HG02798 (cell line): ENCODE measurements around the gene CNTNAP5.

Source experiments
- ATAC-seq: cut with Tn5 transposase; IDR thresholded peaks from one replicate; pipeline ENCODE4 v1.9.1; 2021; ENCODE audit warnings: mild to moderate bottlenecking; ENCODE audit not compliant: unreplicated experiment, poor library complexity

CNTNAP5 gene

GRCh38 chr2:124836416-124836815 is 811.3 kb downstream of the CNTNAP5 start:
- no peak for ATAC-seq

- ATAC-seq, result no peak
Observed at GRCh38 chr2:124837496-124837895, 812.4 kb downstream of the CNTNAP5 start.

GRCh38 chr2:124838406-124838805 is 813.3 kb downstream of the CNTNAP5 start:
- no peak for ATAC-seq

- ATAC-seq, result no peak
Observed at GRCh38 chr2:124867247-124867646, 842.2 kb downstream of the CNTNAP5 start.

GRCh38 chr2:124874219-124874618 is 849.1 kb downstream of the CNTNAP5 start:
- no peak for ATAC-seq

GRCh38 chr2:124874676-124875075 is 849.6 kb downstream of the CNTNAP5 start:
- no peak for ATAC-seq

GRCh38 chr2:124875627-124876244 is 850.6 kb downstream of the CNTNAP5 start:
- ATAC-seq, result no peak

GRCh38 chr2:124877141-124877577 is 852.1 kb downstream of the CNTNAP5 start:
- no peak for ATAC-seq

- ATAC-seq, result no peak
Observed at GRCh38 chr2:124879640-124880039, 854.6 kb downstream of the CNTNAP5 start.

- no peak for ATAC-seq
Observed at GRCh38 chr2:124880995-124881394, 855.9 kb downstream of the CNTNAP5 start.

- ATAC-seq, result no peak
Observed at GRCh38 chr2:124882423-124882822, 857.3 kb downstream of the CNTNAP5 start.

- ATAC-seq, result no peak
Observed at GRCh38 chr2:124883595-124883994, 858.5 kb downstream of the CNTNAP5 start.

GRCh38 chr2:124884315-124884714 is 859.2 kb downstream of the CNTNAP5 start:
- ATAC-seq, result no peak

- ATAC-seq, result no peak
Observed at GRCh38 chr2:124886216-124886615, 861.1 kb downstream of the CNTNAP5 start.

- no peak for ATAC-seq
Observed at GRCh38 chr2:124887466-124887865, 862.4 kb downstream of the CNTNAP5 start.

GRCh38 chr2:124888431-124888830 is 863.3 kb downstream of the CNTNAP5 start:
- ATAC-seq, result no peak

GRCh38 chr2:124894199-124894598 is 869.1 kb downstream of the CNTNAP5 start:
- ATAC-seq, result no peak

- ATAC-seq, result no peak
Observed at GRCh38 chr2:124898827-124899226, 873.7 kb downstream of the CNTNAP5 start.

GRCh38 chr2:124908411-124908810 is 883.3 kb downstream of the CNTNAP5 start:
- ATAC-seq, result no peak

- no peak for ATAC-seq
Observed at GRCh38 chr2:124911560-124911959, 886.5 kb downstream of the CNTNAP5 start.

- ATAC-seq, result no peak
Observed at GRCh38 chr2:124913868-124914267, 888.8 kb downstream of the CNTNAP5 start.

- ATAC-seq, result no peak
Observed at GRCh38 chr2:124915567-124915966, 890.5 kb downstream of the CNTNAP5 start.

GRCh38 chr2:124919296-124919695 is 894.2 kb downstream of the CNTNAP5 start:
- ATAC-seq, result no peak
